OCI-LY7 (cell line): Measurements from ENCODE around the gene GPBAR1. TPM values are rescaled to one million over a fixed set of nuclear protein-coding genes. Genes with fewer than 3 reads are reported as not detected.
A peak's percentile ranks its signal among the peaks of the same experiment; 100 is the strongest.

Source experiments
- BruUV-seq: library from RNA; stranded (reverse); fragments of 400-500 nt; replicated peaks from 2 replicates; lab custom pipeline; 2021; lab: Mats Ljungman, UMichigan
- CTCF ChIA-PET: fragments of 300-600 bp; sonication (Branson Sonifier 250); formaldehyde crosslinking; loops from one replicate; lab custom pipeline; 2022; ENCODE audit warnings: antibody characterized with exemption; ENCODE audit not compliant: unreplicated experiment; lab: Charles Lee
- POLR2A ChIA-PET: fragments of 300-600 bp; sonication (Branson Sonifier 250); formaldehyde crosslinking; loops from one replicate; lab custom pipeline; 2022; ENCODE audit warnings: antibody characterized with exemption; lab: Charles Lee
- DNase-seq: peaks from one replicate; pipeline ENCODE4 v3.0.0-alpha.2; 2015; ENCODE audit warnings: low spot score
- H2AFZ ChIP-seq: fragments of 200-600 bp; sonication (generic), shearing (Covaris generic); 2 replicates; pipeline ENCODE4 v1.6.1; 2014; ENCODE audit warnings: mild to moderate bottlenecking, antibody characterized with exemption, low read length, moderate library complexity
- H3K27ac ChIP-seq: fragments of 200-600 bp; sonication (generic); 2 replicates; pipeline ENCODE4 v1.5.1; 2014; ENCODE audit warnings: mixed run types, low read depth, mild to moderate bottlenecking, moderate library complexity, low read length, inconsistent platforms; ENCODE audit not compliant: poor library complexity, severe bottlenecking
- H3K36me3 ChIP-seq: fragments of 200-600 bp; sonication (generic); 2 replicates; pipeline ENCODE4 v1.6.1; 2014; ENCODE audit warnings: mild to moderate bottlenecking, antibody characterized with exemption, low read length, moderate library complexity, mixed read lengths; ENCODE audit not compliant: insufficient read depth
- H3K4me1 ChIP-seq: fragments of 200-600 bp; sonication (generic); 2 replicates; pipeline ENCODE4 v1.5.1; 2014; ENCODE audit warnings: mild to moderate bottlenecking, low read length; ENCODE audit not compliant: insufficient read depth, poor library complexity, severe bottlenecking
- H3K4me2 ChIP-seq: fragments of 200-600 bp; sonication (generic); 2 replicates; pipeline ENCODE4 v1.6.1; 2014; ENCODE audit warnings: mild to moderate bottlenecking, low read length
- H3K4me3 ChIP-seq: fragments of 200-600 bp; sonication (generic); 2 replicates; pipeline ENCODE4 v1.5.1; 2014; ENCODE audit warnings: mild to moderate bottlenecking, low read depth, low read length; ENCODE audit not compliant: poor library complexity, severe bottlenecking
- H3K79me2 ChIP-seq: fragments of 200-600 bp; sonication (generic); 2 replicates; pipeline ENCODE4 v1.6.1; 2016; ENCODE audit warnings: low read depth, mild to moderate bottlenecking, low read length, moderate library complexity, mixed read lengths; ENCODE audit not compliant: insufficient read depth
- H3K9me2 ChIP-seq: fragments of 200-600 bp; sonication (generic); 2 replicates; pipeline ENCODE4 v1.6.1; 2016; ENCODE audit warnings: mild to moderate bottlenecking, low read length, mixed read lengths; ENCODE audit not compliant: insufficient read depth
- H3K9me3 ChIP-seq: fragments of 200-600 bp; sonication (generic); 2 replicates; pipeline ENCODE4 v1.6.1; 2014; ENCODE audit warnings: mild to moderate bottlenecking, mixed run types, low read length, mixed read lengths
- H4K20me1 ChIP-seq: fragments of 200-600 bp; sonication (generic); 2 replicates; pipeline ENCODE4 v1.6.1; 2014; ENCODE audit warnings: mild to moderate bottlenecking, antibody characterized with exemption, low read length, moderate library complexity, mixed read lengths; ENCODE audit not compliant: insufficient read depth
- EZH2phosphoT487 ChIP-seq: fragments of 200-600 bp; sonication (generic); IDR thresholded peaks from 2 replicates; pipeline ENCODE4 v1.6.1; 2018; ENCODE audit warnings: low read depth, borderline replicate concordance, mild to moderate bottlenecking, mixed run types, antibody characterized with exemption, low read length, moderate library complexity, mixed read lengths
- intact Hi-C: fragments of 100-400 bp; cut with micrococcal nuclease; formaldehyde crosslinking; loops from one replicate; pipeline ENCODE4 v1.10.0; 2022; ENCODE audit not compliant: unreplicated experiment
- total RNA-seq, 2 experiments: library from RNA; depleted of rRNA in 1 of 2; stranded (reverse); fragments of >200 nt in 1 of 2; shearing (Covaris generic) in 1 of 2; gene quantifications; 2 replicates each; pipeline ENCODE4 v1.2.3, GENCODE V29; 2014 to 2022
- TF ChIP-seq, protein P1 (sequence below): fragments of 200-600 bp; sonication (generic); conservative IDR thresholded peaks from 2 replicates; pipeline ENCODE4 v1.5.1; 2014; ENCODE audit warnings: mild to moderate bottlenecking, antibody characterized with exemption, low read length, moderate library complexity, mixed read lengths

The GPBAR1 gene
- total RNA-seq, 2 experiments from 2014 or later: 0.22 to 0.40 TPM

DNA sequence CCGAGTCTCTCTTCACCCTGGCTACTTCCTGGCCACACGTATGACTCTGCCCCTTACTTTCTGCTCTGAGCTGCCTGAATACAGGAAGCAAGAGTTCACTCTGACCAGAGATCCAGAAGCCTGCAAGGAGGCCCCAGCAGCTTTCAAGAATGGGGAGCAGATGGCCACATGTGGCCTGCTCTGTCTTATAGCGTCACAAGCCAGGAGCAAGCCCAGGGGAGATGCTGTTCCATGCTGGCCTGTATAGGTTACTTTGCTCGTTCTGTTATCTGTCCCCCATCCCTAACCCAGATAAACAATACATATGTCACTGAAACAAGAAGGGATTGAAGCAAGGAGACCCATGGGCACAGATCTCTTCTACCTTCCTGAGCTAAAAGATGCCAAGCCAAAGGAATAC is 13.8 kb downstream of the GPBAR1 start:
- Histone ChIP-seq H3K9me3 (no peaks in the 10 kb centered on the region), H3K9me2 (no peaks in the 10 kb centered on the region), H3K4me2 (no peak overlapping the region), H3K4me3 (no peak overlapping the region), H3K79me2 (peaks cover 17% of the 10 kb centered on the region; the same call in 1 of the 2 replicates), H3K27ac (no peak overlapping the region), H2AFZ (no peak overlapping the region), H4K20me1 (no peaks in the 10 kb centered on the region), H3K4me1 (peaks cover 23% of the 10 kb centered on the region), H3K36me3 (peaks cover 66% of the 10 kb centered on the region)
- no peak for DNase-seq
- POLR2A ChIA-PET: interaction anchor here (1.8 kb wide), 1 partner anchor 12 kb away, joined by 15 read pairs; no protein-coding TSS in a partner anchor
- CTCF ChIA-PET: interaction anchor here (0.6 to 2.2 kb wide), 3 partner anchors 10 to 16 kb away, joined by 3 to 11 read pairs (median 9); no protein-coding TSS in a partner anchor
- TF ChIP-seq, protein P1, sequence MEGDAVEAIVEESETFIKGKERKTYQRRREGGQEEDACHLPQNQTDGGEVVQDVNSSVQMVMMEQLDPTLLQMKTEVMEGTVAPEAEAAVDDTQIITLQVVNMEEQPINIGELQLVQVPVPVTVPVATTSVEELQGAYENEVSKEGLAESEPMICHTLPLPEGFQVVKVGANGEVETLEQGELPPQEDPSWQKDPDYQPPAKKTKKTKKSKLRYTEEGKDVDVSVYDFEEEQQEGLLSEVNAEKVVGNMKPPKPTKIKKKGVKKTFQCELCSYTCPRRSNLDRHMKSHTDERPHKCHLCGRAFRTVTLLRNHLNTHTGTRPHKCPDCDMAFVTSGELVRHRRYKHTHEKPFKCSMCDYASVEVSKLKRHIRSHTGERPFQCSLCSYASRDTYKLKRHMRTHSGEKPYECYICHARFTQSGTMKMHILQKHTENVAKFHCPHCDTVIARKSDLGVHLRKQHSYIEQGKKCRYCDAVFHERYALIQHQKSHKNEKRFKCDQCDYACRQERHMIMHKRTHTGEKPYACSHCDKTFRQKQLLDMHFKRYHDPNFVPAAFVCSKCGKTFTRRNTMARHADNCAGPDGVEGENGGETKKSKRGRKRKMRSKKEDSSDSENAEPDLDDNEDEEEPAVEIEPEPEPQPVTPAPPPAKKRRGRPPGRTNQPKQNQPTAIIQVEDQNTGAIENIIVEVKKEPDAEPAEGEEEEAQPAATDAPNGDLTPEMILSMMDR: no peak
- TF ChIP-seq EZH2phosphoT487: no peak
- TSS peak; percentile 55 for BruUV-seq
- intact Hi-C loops: loop anchor here (5.0 kb wide), 3 partner anchors 107 to 373 kb away; partner anchors contain the start of gene CXCR1

DNA sequence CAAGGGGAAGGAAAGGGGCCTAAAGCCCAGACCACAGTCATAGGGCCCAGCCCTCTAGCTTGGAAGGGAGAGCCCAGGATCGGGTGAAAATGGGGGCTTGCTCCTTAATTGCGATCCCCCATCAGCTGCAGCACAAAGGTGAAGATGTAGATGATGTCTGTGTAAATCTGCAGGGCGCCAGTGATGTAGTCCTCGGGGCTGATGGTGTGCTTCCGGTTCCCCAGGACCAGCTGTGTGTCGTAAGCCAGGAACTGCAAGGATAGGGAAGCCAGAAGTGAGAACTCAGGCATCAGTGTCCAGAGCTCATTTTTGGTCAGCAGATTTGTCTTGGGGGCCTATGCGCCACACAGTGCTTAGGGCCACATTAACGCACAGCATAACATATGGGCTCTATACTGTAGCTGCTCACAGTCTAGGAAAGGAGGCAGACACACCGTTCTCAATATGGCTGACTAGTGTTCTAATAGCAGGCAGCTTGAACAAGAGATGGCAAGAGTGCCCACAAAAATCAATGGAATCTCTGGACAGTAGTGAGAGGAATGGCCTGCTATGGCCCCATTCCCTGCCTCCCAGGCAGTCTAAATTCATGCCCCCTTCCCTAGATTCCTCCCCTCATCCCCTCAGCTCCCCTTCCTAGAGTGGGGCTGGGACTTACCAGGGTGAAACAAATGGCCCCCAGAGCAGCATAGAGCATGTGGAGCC is 14.7 kb downstream of the GPBAR1 start:
- Histone ChIP-seq H3K36me3 (peaks cover 75% of the 10 kb centered on the region), H3K79me2 (peaks cover 17% of the 10 kb centered on the region; the same call in 1 of the 2 replicates), H3K27ac (no peak overlapping the region), H3K4me3 (no peak overlapping the region), H3K9me2 (no peaks in the 10 kb centered on the region), H4K20me1 (no peaks in the 10 kb centered on the region), H3K4me2 (no peak overlapping the region), H3K9me3 (no peaks in the 10 kb centered on the region), H2AFZ (no peak overlapping the region), H3K4me1 (peaks cover 23% of the 10 kb centered on the region)
- BruUV-seq: no TSS peak
- DNase-seq: no peak
- intact Hi-C loops: no loop called here
- TF ChIP-seq EZH2phosphoT487: no peak
- TF ChIP-seq, protein P1: no peak
- ChIA-PET CTCF (interaction anchor here (0.6 to 2.2 kb wide), 2 partner anchors 9 to 15 kb away, joined by 3 to 11 read pairs; no protein-coding TSS in a partner anchor), POLR2A (interaction anchor here (1.8 to 1.9 kb wide), 2 partner anchors 11 to 15 kb away, joined by 6 to 15 read pairs; no protein-coding TSS in a partner anchor)
